ENCODE results near the gene NES.

Gene NES

GRCh38 chr1:156640842-156641706 is 36.1 kb downstream of the NES start:
- no peak overlapping the region for H3K27ac ChIP-seq (ENCODE audit: low read depth, low read length)
- H2BK5ac ChIP-seq (ENCODE audit: low read depth, low read length, poor library complexity): no peak overlapping the region
- WGBS (ENCODE audit: extremely low coverage, insufficient coverage, insufficient read length): no CpG with 5 or more reads among the region's 6 CpGs
- H2BK12ac ChIP-seq (ENCODE audit: low read length): no peak overlapping the region
- H3K79me2 ChIP-seq (ENCODE audit: control insufficient read depth, insufficient read depth, low read length, poor library complexity): no peaks in the 10 kb centered on the region
- no peak overlapping the region for H4K12ac ChIP-seq (ENCODE audit: low read depth, low read length)
- H2AK5ac ChIP-seq (ENCODE audit: low read length): no peak overlapping the region
- H2BK120ac ChIP-seq (ENCODE audit: insufficient read depth, low read length, poor library complexity): no peak overlapping the region
- no peak overlapping the region for H2AFZ ChIP-seq (ENCODE audit: insufficient read depth, low read length, poor library complexity)
- H3K4ac ChIP-seq (ENCODE audit: low read depth, low read length): no peak overlapping the region
- peaks cover 46% of the 10 kb centered on the region for H3K27me3 ChIP-seq (ENCODE audit: insufficient read depth, low read length)
- H3K9ac ChIP-seq (ENCODE audit: low read length): no peak overlapping the region
- H3K36me3 ChIP-seq (ENCODE audit: control insufficient read depth in 1 of 2, insufficient read depth in 2 of 2, low read length in 2 of 2): no peaks in the 10 kb centered on the region
- H4K8ac ChIP-seq (ENCODE audit: low read depth, low read length): no peak overlapping the region
- no peak overlapping the region for H3K18ac ChIP-seq (ENCODE audit: low read length)
- peaks cover 7% of the 10 kb centered on the region for H3K9me3 ChIP-seq (ENCODE audit: insufficient read depth, low read depth, low read length)
- no peak overlapping the region for H3K23ac ChIP-seq (ENCODE audit: low read length)
- H3K4me2 ChIP-seq (ENCODE audit: low read length): no peak overlapping the region
- no peak overlapping the region for H4K91ac ChIP-seq (ENCODE audit: low read depth, low read length)
- H3K14ac ChIP-seq (ENCODE audit: low read length): no peak overlapping the region
- no peaks in the 10 kb centered on the region for H3K79me1 ChIP-seq (ENCODE audit: low read length)
- H3K4me3 ChIP-seq (ENCODE audit: low read depth, low read length): no peak overlapping the region
- no peak for DNase-seq
- H3K4me1 ChIP-seq (ENCODE audit: control insufficient read depth in 1 of 2, insufficient read depth in 2 of 2, low read length in 2 of 2): peaks cover 13 to 17% of the 10 kb centered on the region in 2 experiments

DNA sequence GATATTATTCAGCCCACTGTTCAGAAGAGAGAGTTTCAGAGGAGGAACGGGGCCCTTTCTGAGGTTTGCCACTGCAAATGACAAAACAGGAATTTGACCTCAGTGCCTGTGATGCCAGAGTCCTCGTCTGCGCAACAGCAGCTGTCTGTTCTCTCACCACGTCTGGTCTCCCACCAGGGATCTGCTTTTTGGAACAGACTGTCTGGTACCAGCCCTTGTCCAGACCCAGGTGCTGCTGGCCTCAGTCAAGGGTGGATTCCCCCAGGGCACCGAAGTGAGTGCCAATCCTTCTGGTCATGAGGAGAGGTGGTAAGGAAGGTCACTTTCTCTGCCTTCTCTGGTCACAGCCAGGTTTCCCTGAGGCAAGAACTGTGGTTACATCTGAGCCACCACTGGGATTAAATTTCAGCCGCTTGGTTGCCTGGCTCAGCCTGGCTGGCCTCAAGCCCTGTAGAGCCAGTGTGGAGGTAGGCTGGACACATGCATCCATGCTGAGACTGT is 37.6 kb downstream of the NES start:
- Histone ChIP-seq H3K27me3 (ENCODE audit: insufficient read depth, low read length) (peaks cover 35% of the 10 kb centered on the region), H3K79me2 (ENCODE audit: control insufficient read depth, insufficient read depth, low read length, poor library complexity) (no peaks in the 10 kb centered on the region), H2AFZ (ENCODE audit: insufficient read depth, low read length, poor library complexity) (no peak overlapping the region), H3K4me2 (ENCODE audit: low read length) (no peak overlapping the region), H3K18ac (ENCODE audit: low read length) (no peak overlapping the region), H2BK5ac (ENCODE audit: low read depth, low read length, poor library complexity) (no peak overlapping the region), H4K91ac (ENCODE audit: low read depth, low read length) (no peak overlapping the region), H3K14ac (ENCODE audit: low read length) (no peak overlapping the region), H4K8ac (ENCODE audit: low read depth, low read length) (no peak overlapping the region), H3K4me3 (ENCODE audit: low read depth, low read length) (no peak overlapping the region), H4K12ac (ENCODE audit: low read depth, low read length) (no peak overlapping the region), H3K36me3 (ENCODE audit: control insufficient read depth in 1 of 2, insufficient read depth in 2 of 2, low read length in 2 of 2) (no peaks in the 10 kb centered on the region), H3K4me1 (ENCODE audit: control insufficient read depth in 1 of 2, insufficient read depth in 2 of 2, low read length in 2 of 2) (peaks cover 13 to 17% of the 10 kb centered on the region in 2 experiments), H3K4ac (ENCODE audit: low read depth, low read length) (no peak overlapping the region), H2AK5ac (ENCODE audit: low read length) (no peak overlapping the region), H2BK120ac (ENCODE audit: insufficient read depth, low read length, poor library complexity) (no peak overlapping the region), H3K27ac (ENCODE audit: low read depth, low read length) (no peak overlapping the region), H3K9ac (ENCODE audit: low read length) (no peak overlapping the region), H3K79me1 (ENCODE audit: low read length) (no peaks in the 10 kb centered on the region), H3K9me3 (ENCODE audit: insufficient read depth, low read depth, low read length) (peaks cover 4% of the 10 kb centered on the region), H2BK12ac (ENCODE audit: low read length) (no peak overlapping the region), H3K23ac (ENCODE audit: low read length) (no peak overlapping the region)
- no CpG with 5 or more reads among the region's 6 CpGs for WGBS (ENCODE audit: extremely low coverage, insufficient coverage, insufficient read length)
- no peak for DNase-seq

DNA sequence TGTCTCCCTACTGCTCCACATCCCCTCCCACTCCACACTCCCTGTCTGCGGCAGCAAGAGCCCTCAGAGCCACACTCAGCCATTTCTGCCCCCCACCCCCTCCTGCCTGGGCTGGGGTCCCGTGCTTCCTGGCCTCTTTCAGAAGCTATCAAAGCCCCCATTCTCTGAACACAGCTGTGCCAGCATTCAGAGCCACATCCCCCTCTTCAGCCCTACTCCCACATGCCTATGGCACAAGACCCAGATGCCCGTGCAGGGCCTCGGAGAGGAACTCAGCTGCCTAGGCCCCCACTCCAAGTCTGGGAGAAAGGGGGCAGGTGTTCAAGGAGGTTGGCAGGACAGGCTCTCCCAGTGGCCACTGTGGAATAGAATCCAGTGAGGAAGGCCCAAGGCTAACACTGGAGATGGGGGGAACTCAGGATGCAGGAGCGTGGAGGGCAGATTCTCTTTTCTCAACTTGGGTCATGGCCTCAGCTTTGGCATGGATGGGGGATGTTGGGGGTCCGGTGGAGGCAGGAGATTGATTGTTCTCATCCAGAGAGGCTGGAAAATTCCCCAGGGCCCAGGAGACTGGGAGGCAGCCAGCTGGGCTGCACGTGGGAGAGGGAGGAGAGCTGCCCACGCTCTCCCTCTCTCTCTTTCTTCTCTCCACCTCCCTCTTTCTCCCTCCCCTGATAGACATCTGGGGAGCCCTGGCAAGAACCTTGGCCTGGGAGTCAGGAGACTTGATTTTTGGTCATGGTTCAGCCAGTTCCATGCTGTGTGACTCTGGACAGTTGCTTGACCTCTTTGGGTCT is 38.8 kb downstream of the NES start:
- H3K4me2 ChIP-seq (ENCODE audit: low read length): no peak overlapping the region
- peaks cover 13 to 17% of the 10 kb centered on the region in 2 experiments for H3K4me1 ChIP-seq (ENCODE audit: control insufficient read depth in 1 of 2, insufficient read depth in 2 of 2, low read length in 2 of 2)
- no peak overlapping the region for H4K91ac ChIP-seq (ENCODE audit: low read depth, low read length)
- H3K79me2 ChIP-seq (ENCODE audit: control insufficient read depth, insufficient read depth, low read length, poor library complexity): no peaks in the 10 kb centered on the region
- no peaks in the 10 kb centered on the region for H3K79me1 ChIP-seq (ENCODE audit: low read length)
- peaks cover 2% of the 10 kb centered on the region for H3K9me3 ChIP-seq (ENCODE audit: insufficient read depth, low read depth, low read length)
- H3K27ac ChIP-seq (ENCODE audit: low read depth, low read length): no peak overlapping the region
- no peak overlapping the region for H2BK5ac ChIP-seq (ENCODE audit: low read depth, low read length, poor library complexity)
- H3K4me3 ChIP-seq (ENCODE audit: low read depth, low read length): no peak overlapping the region
- no peak overlapping the region for H3K23ac ChIP-seq (ENCODE audit: low read length)
- no peak overlapping the region for H3K9ac ChIP-seq (ENCODE audit: low read length)
- H4K8ac ChIP-seq (ENCODE audit: low read depth, low read length): no peak overlapping the region
- DNase-seq: no peak
- no peak overlapping the region for H3K18ac ChIP-seq (ENCODE audit: low read length)
- H2BK12ac ChIP-seq (ENCODE audit: low read length): no peak overlapping the region
- no peak overlapping the region for H2AK5ac ChIP-seq (ENCODE audit: low read length)
- no peak overlapping the region for H2BK120ac ChIP-seq (ENCODE audit: insufficient read depth, low read length, poor library complexity)
- WGBS (ENCODE audit: extremely low coverage, insufficient coverage, insufficient read length): no CpG with 5 or more reads among the region's 8 CpGs
- H3K4ac ChIP-seq (ENCODE audit: low read depth, low read length): no peak overlapping the region
- H3K27me3 ChIP-seq (ENCODE audit: insufficient read depth, low read length): peaks cover 25% of the 10 kb centered on the region
- no peak overlapping the region for H3K14ac ChIP-seq (ENCODE audit: low read length)
- no peaks in the 10 kb centered on the region for H3K36me3 ChIP-seq (ENCODE audit: control insufficient read depth in 1 of 2, insufficient read depth in 2 of 2, low read length in 2 of 2)
- H4K12ac ChIP-seq (ENCODE audit: low read depth, low read length): no peak overlapping the region
- no peak overlapping the region for H2AFZ ChIP-seq (ENCODE audit: insufficient read depth, low read length, poor library complexity)

- H3K23ac ChIP-seq (ENCODE audit: low read length): no peak overlapping the region
- H3K36me3 ChIP-seq (ENCODE audit: control insufficient read depth in 1 of 2, insufficient read depth in 2 of 2, low read length in 2 of 2): no peaks in the 10 kb centered on the region
- no peak overlapping the region for H3K4ac ChIP-seq (ENCODE audit: low read depth, low read length)
- no peak overlapping the region for H2BK5ac ChIP-seq (ENCODE audit: low read depth, low read length, poor library complexity)
- H3K18ac ChIP-seq (ENCODE audit: low read length): no peak overlapping the region
- WGBS (ENCODE audit: extremely low coverage, insufficient coverage, insufficient read length): no CpG with 5 or more reads among the region's 3 CpGs
- no peak overlapping the region for H3K9ac ChIP-seq (ENCODE audit: low read length)
- no peak overlapping the region for H2AFZ ChIP-seq (ENCODE audit: insufficient read depth, low read length, poor library complexity)
- H3K4me2 ChIP-seq (ENCODE audit: low read length): no peak overlapping the region
- H3K9me3 ChIP-seq (ENCODE audit: insufficient read depth, low read depth, low read length): no peaks in the 10 kb centered on the region
- no peak overlapping the region for H3K4me3 ChIP-seq (ENCODE audit: low read depth, low read length)
- no peaks in the 10 kb centered on the region for H3K27me3 ChIP-seq (ENCODE audit: insufficient read depth, low read length)
- no peak overlapping the region for H2AK5ac ChIP-seq (ENCODE audit: low read length)
- DNase-seq: peak in 1 of 2 donors; percentile 35
- H2BK12ac ChIP-seq (ENCODE audit: low read length): no peak overlapping the region
- H4K8ac ChIP-seq (ENCODE audit: low read depth, low read length): no peak overlapping the region
- no peak overlapping the region for H4K12ac ChIP-seq (ENCODE audit: low read depth, low read length)
- H3K14ac ChIP-seq (ENCODE audit: low read length): no peak overlapping the region
- H2BK120ac ChIP-seq (ENCODE audit: insufficient read depth, low read length, poor library complexity): no peak overlapping the region
- no peak overlapping the region for H4K91ac ChIP-seq (ENCODE audit: low read depth, low read length)
- no peaks in the 10 kb centered on the region for H3K4me1 ChIP-seq (ENCODE audit: control insufficient read depth in 1 of 2, insufficient read depth in 2 of 2, low read length in 2 of 2)
- no peaks in the 10 kb centered on the region for H3K79me2 ChIP-seq (ENCODE audit: control insufficient read depth, insufficient read depth, low read length, poor library complexity)
- H3K27ac ChIP-seq (ENCODE audit: low read depth, low read length): no peak overlapping the region
- H3K79me1 ChIP-seq (ENCODE audit: low read length): no peaks in the 10 kb centered on the region
Observed at GRCh38 chr1:156632355-156632754, 44.9 kb downstream of the NES start.
